ENCODE measurements around the gene GLI1.
"Not testable (repeated sequence)": the region's sequence is repeated elsewhere in the genome, so short reads cannot be mapped to it uniquely, and the experiment has no call there.

GLI1 gene

GRCh38 chr12:57481671-57482070 is 22.1 kb downstream of the GLI1 start:
- Mint-ChIP-seq H3K27ac (peak overlapping the region; percentile 100), H3K36me3 (peaks cover 3 to 28% of the 10 kb centered on the region in 2 donors), H3K4me3 (peak overlapping the region in 1 of 2 donors; percentile 31), H3K9me3 (no peaks in the 10 kb centered on the region), H3K27me3 (no peaks in the 10 kb centered on the region), H3K4me1 (peaks cover 44 to 60% of the 10 kb centered on the region in 2 donors)
- DNase-seq (no peak), ATAC-seq (replicated peaks) (no peak)

- peak overlapping the region; percentile 1 for H3K27ac Mint-ChIP-seq
- ATAC-seq (replicated peaks) (no peak), DNase-seq (no peak)
- H3K36me3 Mint-ChIP-seq, result peaks cover 5 to 20% of the 10 kb centered on the region in 2 donors
- peaks cover 38 to 50% of the 10 kb centered on the region in 2 donors for H3K4me1 Mint-ChIP-seq
- H3K4me3 Mint-ChIP-seq, result no peak overlapping the region
- H3K27me3 Mint-ChIP-seq, result no peaks in the 10 kb centered on the region
- H3K9me3 Mint-ChIP-seq, result no peaks in the 10 kb centered on the region
These were observed 23.9 kb downstream of the GLI1 start for GRCh38 chr12:57483466-57483865.

- H3K36me3 Mint-ChIP-seq, result peaks cover 16 to 36% of the 10 kb centered on the region in 2 donors
- no peak overlapping the region for H3K27ac Mint-ChIP-seq
- H3K4me3 Mint-ChIP-seq, result no peak overlapping the region
These were observed 26.1 kb downstream of the GLI1 start for GRCh38 chr12:57485695-57486094.

GRCh38 chr12:57487055-57487596 is 27.5 kb downstream of the GLI1 start:
- peak overlapping the region; percentile 96 to 98 for H3K4me3 Mint-ChIP-seq

More at GRCh38 chr12:57485695-57486094, 26.1 kb downstream of the GLI1 start:
- H3K4me1 Mint-ChIP-seq, result peaks cover 26 to 39% of the 10 kb centered on the region in 2 donors
- no peak for ATAC-seq (replicated peaks)
- DNase-seq, result no peak
- H3K9me3 Mint-ChIP-seq, result no peaks in the 10 kb centered on the region
- H3K27me3 Mint-ChIP-seq, result no peaks in the 10 kb centered on the region

GRCh38 chr12:57487597-57488401 is 28.2 kb downstream of the GLI1 start, which contains the start of gene MARS1:
TSS of gene MARS1 (plus strand) at chr12:57488068. CDS start at chr12:57488091, 23 bp downstream.
- Mint-ChIP-seq H3K36me3 (peaks cover 30 to 43% of the 10 kb centered on the region in 2 donors), H3K27me3 (no peaks in the 10 kb centered on the region), H3K4me3 (peak within 1 kb of the TSS; percentile 96 to 98), H3K9me3 (no peaks in the 10 kb centered on the region), H3K27ac (peak within 1 kb of the TSS; percentile 95), H3K4me1 (peaks cover 18 to 33% of the 10 kb centered on the region in 2 donors)
- DNase-seq (peak; percentile 91), ATAC-seq (replicated peaks) (peak; percentile 99)

More at GRCh38 chr12:57487055-57487596, 27.5 kb downstream of the GLI1 start:
- Mint-ChIP-seq H3K27me3 (no peaks in the 10 kb centered on the region), H3K36me3 (peaks cover 26 to 38% of the 10 kb centered on the region in 2 donors), H3K4me1 (peaks cover 18 to 33% of the 10 kb centered on the region in 2 donors), H3K9me3 (no peaks in the 10 kb centered on the region), H3K27ac (peak overlapping the region; percentile 42)
- no peak for DNase-seq
- no peak for ATAC-seq (replicated peaks)

GRCh38 chr12:57488402-57489156 is 29.0 kb downstream of the GLI1 start:
- Mint-ChIP-seq H3K4me3 (peak overlapping the region; percentile 96 to 98), H3K27me3 (no peaks in the 10 kb centered on the region), H3K36me3 (peaks cover 32 to 46% of the 10 kb centered on the region in 2 donors), H3K9me3 (no peaks in the 10 kb centered on the region), H3K27ac (peak overlapping the region; percentile 95), H3K4me1 (peaks cover 16 to 26% of the 10 kb centered on the region in 2 donors)
- no peak for ATAC-seq (replicated peaks)
- DNase-seq, result no peak

- no peak for DNase-seq
- H3K27me3 Mint-ChIP-seq, result no peaks in the 10 kb centered on the region
- peaks cover 15 to 25% of the 10 kb centered on the region in 2 donors for H3K4me1 Mint-ChIP-seq
- peaks cover 35 to 46% of the 10 kb centered on the region in 2 donors for H3K36me3 Mint-ChIP-seq
- ATAC-seq (replicated peaks), result no peak
- H3K27ac Mint-ChIP-seq, result peak overlapping the region; percentile 95
- H3K4me3 Mint-ChIP-seq, result peak overlapping the region; percentile 96 to 98
- no peaks in the 10 kb centered on the region for H3K9me3 Mint-ChIP-seq
These were observed 29.6 kb downstream of the GLI1 start for GRCh38 chr12:57489157-57489641.

GRCh38 chr12:57490126-57490525 is 30.5 kb downstream of the GLI1 start:
- no peak overlapping the region for H3K27ac Mint-ChIP-seq
- ATAC-seq (replicated peaks) (no peak), DNase-seq (no peak)
- no peaks in the 10 kb centered on the region for H3K9me3 Mint-ChIP-seq
- no peaks in the 10 kb centered on the region for H3K27me3 Mint-ChIP-seq
- peaks cover 37 to 46% of the 10 kb centered on the region in 2 donors for H3K36me3 Mint-ChIP-seq
- H3K4me3 Mint-ChIP-seq, result no peak overlapping the region
- H3K4me1 Mint-ChIP-seq, result peaks cover 15 to 25% of the 10 kb centered on the region in 2 donors

GRCh38 chr12:57491393-57492280 is 32.1 kb downstream of the GLI1 start:
- H3K4me3 Mint-ChIP-seq, result no peak overlapping the region
- no peak for DNase-seq
- H3K36me3 Mint-ChIP-seq, result peaks cover 43 to 51% of the 10 kb centered on the region in 2 donors

GRCh38 chr12:57495051-57495701 is 35.6 kb downstream of the GLI1 start:
- H3K27ac Mint-ChIP-seq; H3K4me3 Mint-ChIP-seq; H3K9me3 Mint-ChIP-seq; H3K27me3 Mint-ChIP-seq; ATAC-seq (replicated peaks); DNase-seq: not testable (repeated sequence)
- H3K36me3 Mint-ChIP-seq, result peaks cover 50 to 52% of the 10 kb centered on the region in 2 donors
- H3K4me1 Mint-ChIP-seq, result peaks cover 8 to 15% of the 10 kb centered on the region in 2 donors

More at GRCh38 chr12:57491393-57492280, 32.1 kb downstream of the GLI1 start:
- H3K9me3 Mint-ChIP-seq, result no peaks in the 10 kb centered on the region
- peak overlapping the region; percentile 39 for H3K27ac Mint-ChIP-seq
- no peaks in the 10 kb centered on the region for H3K27me3 Mint-ChIP-seq
- ATAC-seq (replicated peaks), result no peak
- peaks cover 15 to 25% of the 10 kb centered on the region in 2 donors for H3K4me1 Mint-ChIP-seq

- peaks cover 0 to 2% of the 10 kb centered on the region in 2 donors for H3K9me3 Mint-ChIP-seq
- peak overlapping the region; percentile 28 for H3K27ac Mint-ChIP-seq
- peaks cover 6 to 9% of the 10 kb centered on the region in 2 donors for H3K4me1 Mint-ChIP-seq
- DNase-seq (no peak), ATAC-seq (replicated peaks) (no peak)
- H3K27me3 Mint-ChIP-seq, result no peaks in the 10 kb centered on the region
- H3K4me3 Mint-ChIP-seq, result no peak overlapping the region
- peaks cover 53 to 56% of the 10 kb centered on the region in 2 donors for H3K36me3 Mint-ChIP-seq
These were observed 37.2 kb downstream of the GLI1 start for GRCh38 chr12:57496822-57497221.

- H3K4me3 Mint-ChIP-seq, result no peak overlapping the region
- no peak overlapping the region for H3K27ac Mint-ChIP-seq
- H3K9me3 Mint-ChIP-seq, result peaks cover 0 to 2% of the 10 kb centered on the region in 2 donors
- H3K36me3 Mint-ChIP-seq, result peaks cover 56 to 57% of the 10 kb centered on the region in 2 donors
- ATAC-seq (replicated peaks) (no peak), DNase-seq (no peak)
- H3K27me3 Mint-ChIP-seq, result no peaks in the 10 kb centered on the region
- H3K4me1 Mint-ChIP-seq, result peaks cover 9 to 10% of the 10 kb centered on the region in 2 donors
These were observed 37.9 kb downstream of the GLI1 start for GRCh38 chr12:57497223-57498131.
